ENCODE results near the gene SLC35D2. TPM values are rescaled to one million over a fixed set of nuclear protein-coding genes. Genes with fewer than 3 reads are reported as not detected.
"Not testable (repeated sequence)": the region's sequence is repeated elsewhere in the genome, so short reads cannot be mapped to it uniquely, and the experiment has no call there.

Gene SLC35D2
- total RNA-seq, 6 donors from 2014 or later: 24.5 to 36.7 (median 29.0) TPM

- WGBS, 2 donors: 95% methylated on average over 9 of the region's 9 CpGs
- Histone ChIP-seq H3K27me3 (no peaks in the 10 kb centered on the region), H3K4me1 (no peaks in the 10 kb centered on the region), H3K9me3 (no peaks in the 10 kb centered on the region), H3K4me3 (no peak overlapping the region), H3K36me3 (peaks cover 0 to 59% (median 27%) of the 10 kb centered on the region in 4 donors), H3K27ac (no peak overlapping the region)
- DNase-seq: no peak
- no peak for ATAC-seq (ENCODE audit: low FRiP score in 2 of 2)
- TF ChIP-seq POLR2A (IDR thresholded peaks at IDR 0.05): no peak
- no peak for TF ChIP-seq EP300 (IDR thresholded peaks at IDR 0.05)
- TF ChIP-seq CTCF (IDR thresholded peaks at IDR 0.05): no peak
- TF ChIP-seq POLR2AphosphoS5 (IDR thresholded peaks at IDR 0.05): no peak
Observed at GRCh38 chr9:96363175-96363967, 20.1 kb downstream of the SLC35D2 start.

- not testable (repeated sequence) for H3K27me3 ChIP-seq; H3K27ac ChIP-seq; H3K4me3 ChIP-seq; DNase-seq; H3K4me1 ChIP-seq; H3K9me3 ChIP-seq; ATAC-seq (ENCODE audit: low FRiP score in 2 of 2)
- WGBS, 2 donors: 94% methylated on average over 6 of the region's 6 CpGs
- peaks cover 0 to 71% (median 30%) of the 10 kb centered on the region in 4 donors for H3K36me3 ChIP-seq
Observed at GRCh38 chr9:96362119-96362518, 21.4 kb downstream of the SLC35D2 start.

GRCh38 chr9:96361668-96362067 lies 21.8 kb downstream of the SLC35D2 start:
- Histone ChIP-seq H3K9me3 (no peaks in the 10 kb centered on the region), H3K4me1 (no peaks in the 10 kb centered on the region), H3K27me3 (no peaks in the 10 kb centered on the region), H3K27ac (no peak overlapping the region), H3K36me3 (peaks cover under 1 to 76% (median 31%) of the 10 kb centered on the region in 4 donors), H3K4me3 (no peak overlapping the region)
- WGBS, 2 donors: 92 to 95% methylated on average over 6 of the region's 6 CpGs
- DNase-seq: no peak
- no peak for ATAC-seq (ENCODE audit: low FRiP score in 2 of 2)
- no peak for TF ChIP-seq CTCF (IDR thresholded peaks at IDR 0.05)
- no peak for TF ChIP-seq POLR2A (IDR thresholded peaks at IDR 0.05)
- TF ChIP-seq POLR2AphosphoS5 (IDR thresholded peaks at IDR 0.05): no peak
- no peak for TF ChIP-seq EP300 (IDR thresholded peaks at IDR 0.05)

- H3K36me3 ChIP-seq: peaks cover 3 to 79% (median 32%) of the 10 kb centered on the region in 4 donors
Observed at GRCh38 chr9:96360976-96361375, 22.5 kb downstream of the SLC35D2 start.

GRCh38 chr9:96360523-96360922 lies 23.0 kb downstream of the SLC35D2 start:
- H3K9me3 ChIP-seq; H3K27me3 ChIP-seq; ATAC-seq (ENCODE audit: low FRiP score in 2 of 2); DNase-seq; H3K27ac ChIP-seq; H3K4me3 ChIP-seq; H3K4me1 ChIP-seq: not testable (repeated sequence)
- WGBS, 2 donors: 98 to 100% methylated on average over 6 of the region's 6 CpGs
- H3K36me3 ChIP-seq: peaks cover 3 to 81% (median 32%) of the 10 kb centered on the region in 4 donors

More at GRCh38 chr9:96360976-96361375, 22.5 kb downstream of the SLC35D2 start:
- Histone ChIP-seq H3K4me3 (no peak overlapping the region), H3K4me1 (no peaks in the 10 kb centered on the region), H3K27me3 (no peaks in the 10 kb centered on the region), H3K27ac (no peak overlapping the region), H3K9me3 (no peaks in the 10 kb centered on the region)
- 87 to 96% methylated on average over 2 of the region's 2 CpGs for WGBS, 2 donors
- no peak for DNase-seq
- ATAC-seq (ENCODE audit: low FRiP score in 2 of 2): no peak
- TF ChIP-seq POLR2A (IDR thresholded peaks at IDR 0.05): no peak
- TF ChIP-seq CTCF (IDR thresholded peaks at IDR 0.05): no peak
- no peak for TF ChIP-seq POLR2AphosphoS5 (IDR thresholded peaks at IDR 0.05)
- no peak for TF ChIP-seq EP300 (IDR thresholded peaks at IDR 0.05)

- ATAC-seq (ENCODE audit: low FRiP score in 2 of 2): no peak
- Histone ChIP-seq H3K27ac (no peak overlapping the region), H3K4me1 (no peaks in the 10 kb centered on the region), H3K36me3 (peaks cover 0 to 48% (median 5%) of the 10 kb centered on the region in 4 donors), H3K9me3 (no peaks in the 10 kb centered on the region), H3K4me3 (no peak overlapping the region), H3K27me3 (no peaks in the 10 kb centered on the region)
- DNase-seq: no peak
- 84 to 89% methylated on average over 1 of the region's 1 CpG for WGBS, 2 donors
- TF ChIP-seq POLR2AphosphoS5 (IDR thresholded peaks at IDR 0.05) (no peak), EP300 (IDR thresholded peaks at IDR 0.05) (no peak), POLR2A (IDR thresholded peaks at IDR 0.05) (no peak), CTCF (IDR thresholded peaks at IDR 0.05) (no peak)
Observed at GRCh38 chr9:96350866-96351265, 32.6 kb downstream of the SLC35D2 start.
